IMR-90 (cell line): ENCODE results near the gene CPA4. TPM values are rescaled to one million over a fixed set of nuclear protein-coding genes. Genes with fewer than 3 reads are reported as not detected.

Source experiments
- CHD1 ChIP-seq: IDR thresholded peaks from 2 replicates; pipeline ENCODE4 v1.6.1; 2012; ENCODE audit warnings: low read depth, low read length, improper control_type of control experiment
- FOS ChIP-seq: fragments of 150-350 bp; IDR thresholded peaks from 2 replicates; pipeline ENCODE4 v1.6.1; 2016; ENCODE audit warnings: low read depth, low read length
- MAFK ChIP-seq: IDR thresholded peaks from 2 replicates; pipeline ENCODE4 v1.6.1; 2012; ENCODE audit warnings: low read depth, low read length, improper control_type of control experiment
- RCOR1 ChIP-seq: IDR thresholded peaks from 2 replicates; pipeline ENCODE4 v1.6.1; 2012; ENCODE audit warnings: mild to moderate bottlenecking, low read length, improper control_type of control experiment; ENCODE audit not compliant: insufficient replicate concordance
- RFX5 ChIP-seq: IDR thresholded peaks from 2 replicates; pipeline ENCODE4 v1.8.0; 2012; ENCODE audit warnings: low read depth, mild to moderate bottlenecking, low read length, moderate library complexity
- SMC3 ChIP-seq: fragments of 150-350 bp; IDR thresholded peaks from 2 replicates; pipeline ENCODE4 v1.6.1; 2016; ENCODE audit warnings: low read depth, mild to moderate bottlenecking, antibody characterized with exemption, low read length, moderate library complexity
- polyA plus RNA-seq, 3 experiments: library from polyadenylated mRNA; depleted of rRNA; stranded (reverse); fragments of >200 nt; gene quantifications; 2 replicates each; pipeline ENCODE4 v1.2.3, GENCODE V29; 2012; ENCODE audit warnings: low replicate concordance in 1 of 3
- total RNA-seq: library from RNA; depleted of rRNA; stranded (reverse); fragments of >200 nt; gene quantifications from 2 replicates; pipeline ENCODE4 v1.2.3, GENCODE V29; 2012

CPA4 gene
- total and polyA plus RNA-seq, 2 of the 4 experiments (the other 2 are of a cell fraction), result 316 to 365 TPM

GRCh38 chr7:130369110-130369711, 76.2 kb downstream of the CPA4 start (continued):
- TF ChIP-seq CHD1 (no peak), RCOR1 (no peak), SMC3 (no peak), FOS (0 out of 2 replicates have a peak, but pooled peaks have one; percentile 45), MAFK (no peak), RFX5 (no peak)
